HUES6 (cell line): ENCODE measurements around the gene TMEM38B.
"Not testable (repeated sequence)": the region's sequence is repeated elsewhere in the genome, so short reads cannot be mapped to it uniquely, and the experiment has no call there.

Experiments used
- H3K27ac ChIP-seq: 2 replicates; pipeline ENCODE4 v1.7.0; 2013; ENCODE audit warnings: low read depth, mild to moderate bottlenecking, low read length, inconsistent platforms
- H3K27me3 ChIP-seq: 2 replicates; pipeline ENCODE4 v1.6.1; 2013; ENCODE audit warnings: low read length; ENCODE audit not compliant: control insufficient read depth, insufficient read depth
- H3K36me3 ChIP-seq: 2 replicates; pipeline ENCODE4 v1.6.1; 2013; ENCODE audit warnings: low read length; ENCODE audit not compliant: control insufficient read depth, insufficient read depth
- H3K4me1 ChIP-seq: 2 replicates; pipeline ENCODE4 v1.6.1; 2013; ENCODE audit warnings: low read length; ENCODE audit not compliant: control insufficient read depth, insufficient read depth
- H3K4me3 ChIP-seq: 2 replicates; pipeline ENCODE4 v1.5.1; 2013; ENCODE audit warnings: low read depth, low read length
- H3K9ac ChIP-seq: one replicate; pipeline ENCODE4 v1.6.1; 2013; ENCODE audit warnings: mild to moderate bottlenecking, low read length
- H3K9me3 ChIP-seq: 2 replicates; pipeline ENCODE4 v1.6.1; 2013; ENCODE audit warnings: low read depth, low read length; ENCODE audit not compliant: control insufficient read depth, insufficient read depth

Gene TMEM38B

GRCh38 chr9:105783495-105783872 lies 89.1 kb downstream of the TMEM38B start:
- H3K27ac ChIP-seq, H3K27me3 ChIP-seq, H3K9me3 ChIP-seq, H3K4me1 ChIP-seq, H3K36me3 ChIP-seq, H3K9ac ChIP-seq: not testable (repeated sequence)
- H3K4me3 ChIP-seq: peak overlapping the region; percentile 54; the same call in 1 of the 2 replicates

- not testable (repeated sequence) for H3K27me3 ChIP-seq, H3K4me1 ChIP-seq, H3K9ac ChIP-seq, H3K36me3 ChIP-seq, H3K27ac ChIP-seq, H3K4me3 ChIP-seq
- peaks cover 12% of the 10 kb centered on the region for H3K9me3 ChIP-seq
These were observed 92.5 kb downstream of the TMEM38B start for GRCh38 chr9:105786796-105787195.

- no peak overlapping the region for H3K27ac ChIP-seq
- no peak overlapping the region for H3K4me3 ChIP-seq
- H3K27me3 ChIP-seq: no peaks in the 10 kb centered on the region
- H3K36me3 ChIP-seq: no peaks in the 10 kb centered on the region
- H3K4me1 ChIP-seq: no peaks in the 10 kb centered on the region
- H3K9me3 ChIP-seq: no peaks in the 10 kb centered on the region
- no peak overlapping the region for H3K9ac ChIP-seq
These were observed 121.9 kb downstream of the TMEM38B start for GRCh38 chr9:105816202-105816744.

GRCh38 chr9:105816981-105817380 lies 122.6 kb downstream of the TMEM38B start:
- H3K9ac ChIP-seq: no peak overlapping the region
- H3K4me3 ChIP-seq: no peak overlapping the region
- H3K27ac ChIP-seq: no peak overlapping the region
- H3K36me3 ChIP-seq: no peaks in the 10 kb centered on the region
- H3K4me1 ChIP-seq: no peaks in the 10 kb centered on the region
- no peaks in the 10 kb centered on the region for H3K27me3 ChIP-seq
- H3K9me3 ChIP-seq: no peaks in the 10 kb centered on the region

- H3K4me1 ChIP-seq: no peaks in the 10 kb centered on the region
- H3K4me3 ChIP-seq: no peak overlapping the region
- no peak overlapping the region for H3K27ac ChIP-seq
- no peak overlapping the region for H3K9ac ChIP-seq
- H3K27me3 ChIP-seq: no peaks in the 10 kb centered on the region
- no peaks in the 10 kb centered on the region for H3K36me3 ChIP-seq
- H3K9me3 ChIP-seq: no peaks in the 10 kb centered on the region
These were observed 124.6 kb downstream of the TMEM38B start for GRCh38 chr9:105818903-105819302.

- no peak overlapping the region for H3K9ac ChIP-seq
- H3K27me3 ChIP-seq: no peaks in the 10 kb centered on the region
- H3K36me3 ChIP-seq: no peaks in the 10 kb centered on the region
- H3K27ac ChIP-seq: no peak overlapping the region
- no peaks in the 10 kb centered on the region for H3K4me1 ChIP-seq
- H3K4me3 ChIP-seq: no peak overlapping the region
- H3K9me3 ChIP-seq: no peaks in the 10 kb centered on the region
These were observed 128.5 kb downstream of the TMEM38B start for GRCh38 chr9:105822814-105823213.
